Erythroblast (primary cell): Measurements from ENCODE around the gene ISG20.
A peak's percentile ranks its signal among the peaks of the same experiment; 100 is the strongest.

Experiments used
- DNase-seq, 2 experiments: peaks; one replicate each; lab custom pipeline; 2025; lab: John Stamatoyannopoulos, UW
- GATA1 ChIP-seq: IDR thresholded peaks from 2 replicates; pipeline ENCODE4 v1.6.1; 2011; ENCODE audit warnings: low read depth, mild to moderate bottlenecking, control low read depth, low read length, moderate library complexity
- POLR2A ChIP-seq: IDR thresholded peaks from 2 replicates; pipeline ENCODE4 v1.6.1; 2011; ENCODE audit warnings: mild to moderate bottlenecking, low read length

Gene ISG20

DNA sequence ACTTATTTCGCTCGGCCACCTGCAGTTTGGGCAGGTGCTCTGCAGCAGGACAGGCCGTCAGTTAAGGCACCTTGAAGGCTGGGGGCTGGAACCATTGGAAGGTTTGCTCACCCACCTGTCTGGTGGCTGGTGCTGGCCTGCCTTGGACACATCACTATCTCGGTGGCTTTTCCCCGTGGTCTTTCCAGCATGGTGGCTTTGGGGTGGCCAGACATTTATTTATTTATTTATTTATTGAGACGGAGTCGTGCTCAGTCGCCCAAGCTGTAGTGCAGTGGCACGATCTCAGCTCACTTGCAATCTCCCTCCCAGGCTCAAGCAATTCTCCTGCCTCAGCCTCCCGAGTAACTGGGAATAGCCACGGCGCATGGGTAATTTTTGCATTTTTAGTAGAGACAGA is 11.7 kb downstream of the ISG20 start:
- DNase-seq: no peak
- TF ChIP-seq POLR2A: no peak
- TF ChIP-seq GATA1: no peak

- TF ChIP-seq GATA1: no peak
- TF ChIP-seq POLR2A: no peak
- DNase-seq: no peak
Measured at GRCh38 chr15:88651136-88651732, 12.4 kb downstream of the ISG20 start.

GRCh38 chr15:88651971-88652370 is 13.2 kb downstream of the ISG20 start:
- DNase-seq: no peak
- TF ChIP-seq POLR2A: no peak
- no peak for TF ChIP-seq GATA1

GRCh38 chr15:88652456-88653199 is 13.8 kb downstream of the ISG20 start:
- no peak for DNase-seq
- TF ChIP-seq POLR2A: no peak
- no peak for TF ChIP-seq GATA1

GRCh38 chr15:88653200-88654064 is 14.6 kb downstream of the ISG20 start:
- TF ChIP-seq GATA1 (no peak), POLR2A (no peak)
- DNase-seq: no peak

DNA sequence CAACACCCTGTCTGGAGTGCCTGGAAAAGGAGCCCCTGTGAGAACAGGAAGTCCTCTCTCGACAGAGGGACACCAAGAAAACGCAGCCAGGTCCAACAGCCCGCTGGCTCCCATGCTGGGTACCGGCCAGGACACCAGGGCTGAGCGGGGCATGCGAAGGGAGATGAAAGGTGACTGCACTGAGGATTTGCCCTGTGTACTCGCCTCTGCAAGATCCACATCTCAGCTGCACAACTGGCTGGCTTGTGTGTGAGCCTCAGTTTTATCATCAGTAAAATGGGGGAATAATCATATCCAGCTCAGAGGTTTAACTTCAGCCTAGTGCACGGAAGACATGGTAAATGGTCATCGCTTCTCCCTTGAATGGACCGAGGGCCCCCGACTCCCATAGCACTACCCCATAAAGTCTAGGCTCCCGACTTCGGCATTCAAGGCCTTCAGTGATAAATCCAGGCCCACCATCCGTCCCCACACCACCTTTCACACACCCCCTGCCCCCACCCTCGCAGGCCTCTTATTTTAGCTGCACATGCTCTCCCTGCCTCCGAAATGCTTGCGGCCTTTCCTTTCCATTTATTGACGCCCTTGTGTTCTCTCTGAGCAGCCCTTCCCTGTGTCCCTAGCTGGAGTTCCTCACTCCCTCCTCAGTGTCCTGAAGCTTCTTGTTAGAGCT is 15.8 kb downstream of the ISG20 start:
- TF ChIP-seq POLR2A (no peak), GATA1 (no peak)

GRCh38 chr15:88655103-88655553 is 16.3 kb downstream of the ISG20 start:
- no peak for DNase-seq
- TF ChIP-seq GATA1 (no peak), POLR2A (no peak)

More for the DNA sequence above, 15.8 kb downstream of the ISG20 start:
- no peak for DNase-seq

DNA sequence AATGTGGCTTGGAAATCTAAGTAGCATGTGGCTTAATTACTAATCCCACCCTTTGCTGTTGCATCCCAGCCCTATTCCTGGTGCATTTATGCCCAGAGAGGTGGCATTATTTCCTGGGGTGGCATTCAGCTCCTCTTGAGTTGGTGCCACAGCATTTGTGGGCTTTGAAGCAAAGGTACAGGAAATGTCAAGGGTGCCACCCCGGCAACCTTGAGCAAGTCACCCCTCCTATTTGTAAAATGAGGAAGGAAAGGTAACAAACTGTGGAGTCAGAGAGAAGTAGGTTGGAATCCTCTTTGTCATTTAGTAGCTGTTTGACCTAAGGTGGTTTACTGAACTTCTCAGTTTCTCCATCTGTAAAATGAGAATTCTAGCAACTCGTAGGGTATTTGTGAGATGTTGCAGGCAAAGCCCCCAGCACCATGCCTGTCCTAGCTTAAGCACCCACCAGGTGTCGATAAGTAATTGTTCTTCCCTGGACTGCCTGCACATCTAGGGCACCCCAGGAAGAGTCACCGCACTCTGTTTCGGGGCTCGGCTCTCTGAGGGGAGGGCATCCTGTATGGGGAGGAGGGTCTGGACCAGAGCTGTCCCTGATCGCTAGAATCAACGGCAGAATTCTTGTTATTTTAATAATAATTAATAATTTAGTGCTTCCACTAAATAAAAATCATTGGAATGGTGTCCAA is 17.1 kb downstream of the ISG20 start:
- TF ChIP-seq GATA1 (no peak), POLR2A (no peak)
- DNase-seq: no peak

DNA sequence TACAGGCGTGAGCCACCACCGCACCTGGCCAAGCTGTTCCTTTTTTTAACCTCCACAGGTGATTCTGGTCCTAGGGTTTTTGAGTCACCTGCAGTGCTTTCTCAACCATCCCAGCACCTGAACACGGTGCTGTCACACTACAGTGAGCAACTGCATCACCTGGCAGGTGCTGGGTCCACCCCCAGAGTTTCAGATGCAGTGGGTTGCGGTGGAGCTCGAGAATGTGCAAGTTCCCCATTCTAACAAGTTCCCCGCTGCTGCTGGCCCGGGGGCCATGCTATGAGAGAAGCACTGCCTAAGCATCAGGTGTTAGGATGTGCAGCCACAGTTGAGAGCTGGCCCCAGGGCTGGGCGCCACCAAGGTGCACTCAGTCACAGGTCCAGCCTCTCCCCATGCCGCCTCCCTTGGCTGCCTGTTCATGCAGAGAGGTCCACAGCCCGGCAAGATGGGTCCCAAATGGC is 18.0 kb downstream of the ISG20 start:
- no peak for DNase-seq
- TF ChIP-seq POLR2A: no peak
- TF ChIP-seq GATA1: no peak

- peak; percentile 50 to 56 for DNase-seq
- TF ChIP-seq GATA1 (no peak), POLR2A (no peak)
Measured at GRCh38 chr15:88657326-88658069, 18.7 kb downstream of the ISG20 start.

GRCh38 chr15:88658070-88658965 is 19.5 kb downstream of the ISG20 start:
- no peak for DNase-seq
- no peak for TF ChIP-seq POLR2A
- TF ChIP-seq GATA1: no peak
